ENCODE data around the gene HAS3. TPM values are rescaled to one million over a fixed set of nuclear protein-coding genes. Genes with fewer than 3 reads are reported as not detected.

Gene HAS3
- total RNA-seq, 1 experiment from 2014 or later: 92.5 TPM

- Histone ChIP-seq H3K27me3 (ENCODE audit: low read length) (no peaks in the 10 kb centered on the region), H3K4me2 (ENCODE audit: low read length) (no peak overlapping the region), H3K9me3 (ENCODE audit: low read length) (no peaks in the 10 kb centered on the region), H3K27ac (ENCODE audit: low read length) (peak overlapping the region; percentile 91), H3F3A (ENCODE audit: low read length, unreplicated experiment) (peaks cover 17% of the 10 kb centered on the region), H3K9ac (ENCODE audit: low read length) (peak overlapping the region; percentile 53), H2AFZ (ENCODE audit: low read length) (no peak overlapping the region), H3K9me2 (replicated peaks; ENCODE audit: low read length) (no peaks in the 10 kb centered on the region), H4K20me1 (ENCODE audit: low read length) (no peaks in the 10 kb centered on the region), H3K4me1 (ENCODE audit: insufficient read depth, low read length) (peaks cover 36% of the 10 kb centered on the region), H3K79me2 (ENCODE audit: low read length) (no peaks in the 10 kb centered on the region), H3K36me3 (ENCODE audit: low read depth, low read length) (0 out of 2 replicates have a peak, but pooled peaks cover 2% of the 10 kb centered on the region), H3K4me3 (ENCODE audit: low read length) (no peak overlapping the region)
- ChIA-PET CTCF (no interaction called here), POLR2A (ENCODE audit: unreplicated experiment) (no interaction called here)
- no TSS peak for BruUV-seq (replicated peaks)
- TF ChIP-seq, protein P1, sequence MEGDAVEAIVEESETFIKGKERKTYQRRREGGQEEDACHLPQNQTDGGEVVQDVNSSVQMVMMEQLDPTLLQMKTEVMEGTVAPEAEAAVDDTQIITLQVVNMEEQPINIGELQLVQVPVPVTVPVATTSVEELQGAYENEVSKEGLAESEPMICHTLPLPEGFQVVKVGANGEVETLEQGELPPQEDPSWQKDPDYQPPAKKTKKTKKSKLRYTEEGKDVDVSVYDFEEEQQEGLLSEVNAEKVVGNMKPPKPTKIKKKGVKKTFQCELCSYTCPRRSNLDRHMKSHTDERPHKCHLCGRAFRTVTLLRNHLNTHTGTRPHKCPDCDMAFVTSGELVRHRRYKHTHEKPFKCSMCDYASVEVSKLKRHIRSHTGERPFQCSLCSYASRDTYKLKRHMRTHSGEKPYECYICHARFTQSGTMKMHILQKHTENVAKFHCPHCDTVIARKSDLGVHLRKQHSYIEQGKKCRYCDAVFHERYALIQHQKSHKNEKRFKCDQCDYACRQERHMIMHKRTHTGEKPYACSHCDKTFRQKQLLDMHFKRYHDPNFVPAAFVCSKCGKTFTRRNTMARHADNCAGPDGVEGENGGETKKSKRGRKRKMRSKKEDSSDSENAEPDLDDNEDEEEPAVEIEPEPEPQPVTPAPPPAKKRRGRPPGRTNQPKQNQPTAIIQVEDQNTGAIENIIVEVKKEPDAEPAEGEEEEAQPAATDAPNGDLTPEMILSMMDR (conservative IDR thresholded peaks at IDR 0.05; ENCODE audit: low read depth, low read length): no peak
- TF ChIP-seq EZH2phosphoT487 (IDR thresholded peaks at IDR 0.05; ENCODE audit: borderline replicate concordance, low read length) (no peak), EZH2 (IDR thresholded peaks at IDR 0.05; ENCODE audit: low read length, unreplicated experiment) (no peak)
- DNase-seq: peak; percentile 92
- ATAC-seq: peak; percentile 54
- intact Hi-C loops (cut with micrococcal nuclease): no loop called here
These were observed 28.2 kb upstream of the HAS3 start for GRCh38 chr16:69077251-69077650.

GRCh38 chr16:69078073-69078472, 27.4 kb upstream of the HAS3 start:
- H3K36me3 ChIP-seq (ENCODE audit: low read depth, low read length): 0 out of 2 replicates have a peak, but pooled peaks cover 2% of the 10 kb centered on the region
- H3K27me3 ChIP-seq (ENCODE audit: low read length): no peaks in the 10 kb centered on the region
- no peaks in the 10 kb centered on the region for H3K79me2 ChIP-seq (ENCODE audit: low read length)
- H3K9ac ChIP-seq (ENCODE audit: low read length): no peak overlapping the region
- intact Hi-C loops (cut with micrococcal nuclease): no loop called here
- CTCF ChIA-PET: no interaction called here
- no peaks in the 10 kb centered on the region for H3K9me3 ChIP-seq (ENCODE audit: low read length)
- no peaks in the 10 kb centered on the region for H3K9me2 ChIP-seq (replicated peaks; ENCODE audit: low read length)
- no TSS peak for BruUV-seq (replicated peaks)
- H3K27ac ChIP-seq (ENCODE audit: low read length): peak overlapping the region; percentile 91
- H2AFZ ChIP-seq (ENCODE audit: low read length): no peak overlapping the region
- H4K20me1 ChIP-seq (ENCODE audit: low read length): no peaks in the 10 kb centered on the region
- DNase-seq: no peak
- TF ChIP-seq EZH2phosphoT487 (IDR thresholded peaks at IDR 0.05; ENCODE audit: borderline replicate concordance, low read length) (no peak), EZH2 (IDR thresholded peaks at IDR 0.05; ENCODE audit: low read length, unreplicated experiment) (no peak)
- TF ChIP-seq, protein P1 (conservative IDR thresholded peaks at IDR 0.05; ENCODE audit: low read depth, low read length): no peak
- H3K4me1 ChIP-seq (ENCODE audit: insufficient read depth, low read length): peaks cover 28% of the 10 kb centered on the region
- no peak for ATAC-seq
- no peak overlapping the region for H3K4me3 ChIP-seq (ENCODE audit: low read length)
- H3F3A ChIP-seq (ENCODE audit: low read length, unreplicated experiment): peaks cover 10% of the 10 kb centered on the region
- POLR2A ChIA-PET (ENCODE audit: unreplicated experiment): no interaction called here
- no peak overlapping the region for H3K4me2 ChIP-seq (ENCODE audit: low read length)

DNA sequence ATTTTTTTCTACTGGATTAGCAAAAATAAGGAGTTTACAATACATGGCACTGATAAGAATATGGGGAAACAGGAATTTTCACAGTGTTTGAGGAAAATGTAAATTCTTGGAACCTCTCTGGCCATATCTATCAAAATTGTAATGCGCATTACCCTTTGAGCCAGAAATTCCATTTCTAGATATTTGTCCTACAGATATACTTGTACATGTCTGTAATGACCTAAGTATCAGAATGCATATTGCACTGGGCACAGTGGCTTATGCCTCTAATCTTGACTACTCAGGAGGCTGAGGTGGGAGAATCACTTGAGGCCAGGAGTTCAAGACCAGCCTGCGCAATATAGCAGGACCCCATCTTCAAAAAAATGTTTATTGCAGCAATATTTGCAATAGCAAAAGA, 25.8 kb upstream of the HAS3 start:
- Histone ChIP-seq H3K27me3 (ENCODE audit: low read length) (no peaks in the 10 kb centered on the region), H3K79me2 (ENCODE audit: low read length) (no peaks in the 10 kb centered on the region), H2AFZ (ENCODE audit: low read length) (no peak overlapping the region), H3K9me2 (replicated peaks; ENCODE audit: low read length) (no peaks in the 10 kb centered on the region), H3K9me3 (ENCODE audit: low read length) (no peaks in the 10 kb centered on the region), H4K20me1 (ENCODE audit: low read length) (no peaks in the 10 kb centered on the region), H3K4me2 (ENCODE audit: low read length) (no peak overlapping the region), H3K9ac (ENCODE audit: low read length) (no peak overlapping the region), H3K4me3 (ENCODE audit: low read length) (no peak overlapping the region), H3K36me3 (ENCODE audit: low read depth, low read length) (0 out of 2 replicates have a peak, but pooled peaks cover 2% of the 10 kb centered on the region), H3F3A (ENCODE audit: low read length, unreplicated experiment) (peaks cover 5% of the 10 kb centered on the region), H3K4me1 (ENCODE audit: insufficient read depth, low read length) (peaks cover 14% of the 10 kb centered on the region), H3K27ac (ENCODE audit: low read length) (no peak overlapping the region)
- CTCF ChIA-PET: no interaction called here
- no TSS peak for BruUV-seq (replicated peaks)
- POLR2A ChIA-PET (ENCODE audit: unreplicated experiment): no interaction called here
- no peak for DNase-seq
- no peak for ATAC-seq
- TF ChIP-seq EZH2phosphoT487 (IDR thresholded peaks at IDR 0.05; ENCODE audit: borderline replicate concordance, low read length) (no peak), EZH2 (IDR thresholded peaks at IDR 0.05; ENCODE audit: low read length, unreplicated experiment) (no peak)
- TF ChIP-seq, protein P1 (conservative IDR thresholded peaks at IDR 0.05; ENCODE audit: low read depth, low read length): no peak
- intact Hi-C loops (cut with micrococcal nuclease): no loop called here

Data from PC-3 (cell line).